ENCODE measurements around the gene CFAP65. TPM values are rescaled to one million over a fixed set of nuclear protein-coding genes. Genes with fewer than 3 reads are reported as not detected.

Gene CFAP65
- total RNA-seq, 6 donors from 2014 or later = 0.26 to 18.7 (median 10.7) TPM

- Histone ChIP-seq H3K4me1 (no peaks in the 10 kb centered on the region), H3K36me3 (no peaks in the 10 kb centered on the region), H3K4me3 (no peak overlapping the region), H3K9me3 (no peaks in the 10 kb centered on the region), H3K27ac (no peak overlapping the region), H3K27me3 (no peaks in the 10 kb centered on the region)
- DNase-seq (peak in 1 of 2 donors; percentile 81), ATAC-seq (ENCODE audit: low FRiP score in 2 of 2) (no peak)
- TF ChIP-seq POLR2A (IDR thresholded peaks at IDR 0.05) = no peak
- TF ChIP-seq EP300 (IDR thresholded peaks at IDR 0.05) = no peak
- TF ChIP-seq, protein P1, sequence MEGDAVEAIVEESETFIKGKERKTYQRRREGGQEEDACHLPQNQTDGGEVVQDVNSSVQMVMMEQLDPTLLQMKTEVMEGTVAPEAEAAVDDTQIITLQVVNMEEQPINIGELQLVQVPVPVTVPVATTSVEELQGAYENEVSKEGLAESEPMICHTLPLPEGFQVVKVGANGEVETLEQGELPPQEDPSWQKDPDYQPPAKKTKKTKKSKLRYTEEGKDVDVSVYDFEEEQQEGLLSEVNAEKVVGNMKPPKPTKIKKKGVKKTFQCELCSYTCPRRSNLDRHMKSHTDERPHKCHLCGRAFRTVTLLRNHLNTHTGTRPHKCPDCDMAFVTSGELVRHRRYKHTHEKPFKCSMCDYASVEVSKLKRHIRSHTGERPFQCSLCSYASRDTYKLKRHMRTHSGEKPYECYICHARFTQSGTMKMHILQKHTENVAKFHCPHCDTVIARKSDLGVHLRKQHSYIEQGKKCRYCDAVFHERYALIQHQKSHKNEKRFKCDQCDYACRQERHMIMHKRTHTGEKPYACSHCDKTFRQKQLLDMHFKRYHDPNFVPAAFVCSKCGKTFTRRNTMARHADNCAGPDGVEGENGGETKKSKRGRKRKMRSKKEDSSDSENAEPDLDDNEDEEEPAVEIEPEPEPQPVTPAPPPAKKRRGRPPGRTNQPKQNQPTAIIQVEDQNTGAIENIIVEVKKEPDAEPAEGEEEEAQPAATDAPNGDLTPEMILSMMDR (IDR thresholded peaks at IDR 0.05) = no peak
- TF ChIP-seq POLR2AphosphoS5 (IDR thresholded peaks at IDR 0.05) = no peak
- WGBS, 2 donors = 79 to 83% methylated on average over 17 to 21 of the region's 21 CpGs
These were observed 10.1 kb downstream of the CFAP65 start for GRCh38 chr2:219031005-219031738.

DNA sequence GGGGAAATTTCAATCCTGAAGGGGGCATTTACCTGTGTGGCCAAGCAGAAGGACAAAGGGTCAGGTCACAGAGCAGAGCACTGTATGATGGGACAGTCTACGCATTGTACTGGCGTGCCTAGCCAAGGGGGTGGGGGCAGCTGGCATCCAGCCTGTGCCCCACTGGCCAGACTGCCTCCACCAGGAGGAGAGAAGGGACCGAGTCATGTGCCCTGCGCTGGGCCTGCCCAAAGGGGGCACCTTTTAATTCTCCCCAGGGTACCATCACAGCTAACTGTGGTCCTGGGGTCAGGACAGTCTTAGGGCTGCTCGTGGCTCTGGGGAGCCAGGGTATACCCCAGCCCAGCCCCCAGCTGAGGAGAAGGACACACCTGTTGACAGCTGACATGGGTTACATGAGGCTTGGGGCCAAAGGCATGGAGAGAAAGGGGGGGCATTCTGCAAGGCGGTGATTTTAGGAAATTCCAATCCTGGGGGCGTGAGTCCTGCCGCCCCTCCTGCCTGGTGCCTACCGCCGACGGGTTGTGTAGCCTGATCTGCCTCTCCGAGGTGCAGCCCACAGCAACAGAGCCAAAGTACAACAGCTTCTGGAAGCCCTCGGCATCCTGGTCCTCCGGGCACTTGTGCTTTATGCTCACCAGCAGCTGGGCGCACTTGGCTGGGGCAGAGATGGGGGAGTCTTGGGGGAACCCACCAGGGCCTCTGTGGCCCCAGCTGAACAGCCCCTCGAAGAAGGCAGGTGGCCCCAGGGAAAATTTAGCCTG lies 11.0 kb downstream of the CFAP65 start:
- TF ChIP-seq, protein P1 (IDR thresholded peaks at IDR 0.05) = no peak
- TF ChIP-seq POLR2AphosphoS5 (IDR thresholded peaks at IDR 0.05) (no peak), EP300 (IDR thresholded peaks at IDR 0.05) (no peak), POLR2A (IDR thresholded peaks at IDR 0.05) (no peak)
- DNase-seq (no peak), ATAC-seq (ENCODE audit: low FRiP score in 2 of 2) (no peak)
- no peak overlapping the region for H3K4me3 ChIP-seq
- no peaks in the 10 kb centered on the region for H3K9me3 ChIP-seq
- no peak overlapping the region for H3K27ac ChIP-seq
- 74 to 75% methylated on average over 9 to 16 of the region's 16 CpGs for WGBS, 2 donors
- H3K27me3 ChIP-seq = no peaks in the 10 kb centered on the region
- H3K36me3 ChIP-seq = no peaks in the 10 kb centered on the region
- no peaks in the 10 kb centered on the region for H3K4me1 ChIP-seq

- no peaks in the 10 kb centered on the region for H3K27me3 ChIP-seq
- peak; percentile 81 to 87 for ATAC-seq (ENCODE audit: low FRiP score in 2 of 2)
These were observed 11.5 kb downstream of the CFAP65 start for GRCh38 chr2:219029829-219030165.

GRCh38 chr2:219028996-219029828 lies 12.1 kb downstream of the CFAP65 start:
- no peak for ATAC-seq (ENCODE audit: low FRiP score in 2 of 2)
- no peaks in the 10 kb centered on the region for H3K9me3 ChIP-seq
- no peak overlapping the region for H3K4me3 ChIP-seq
- TF ChIP-seq EP300 (IDR thresholded peaks at IDR 0.05) (no peak), POLR2AphosphoS5 (IDR thresholded peaks at IDR 0.05) (no peak)
- no peaks in the 10 kb centered on the region for H3K27me3 ChIP-seq
- no peaks in the 10 kb centered on the region for H3K36me3 ChIP-seq
- no peaks in the 10 kb centered on the region for H3K4me1 ChIP-seq
- WGBS, 2 donors = 65 to 78% methylated on average over 8 to 13 of the region's 13 CpGs
- no peak for DNase-seq
- H3K27ac ChIP-seq = no peak overlapping the region

More at GRCh38 chr2:219029829-219030165, 11.5 kb downstream of the CFAP65 start:
- DNase-seq = peak in 1 of 2 donors; percentile 78
- WGBS, 2 donors = 52 to 82% methylated on average over 5 to 8 of the region's 9 CpGs
- H3K4me1 ChIP-seq = no peaks in the 10 kb centered on the region
- H3K9me3 ChIP-seq = no peaks in the 10 kb centered on the region
- TF ChIP-seq, protein P1 (IDR thresholded peaks at IDR 0.05) = peak; percentile 85 to 96 (median 91)
- no peak for TF ChIP-seq EP300 (IDR thresholded peaks at IDR 0.05)
- no peak overlapping the region for H3K4me3 ChIP-seq
- H3K27ac ChIP-seq = no peak overlapping the region
- no peaks in the 10 kb centered on the region for H3K36me3 ChIP-seq

DNA sequence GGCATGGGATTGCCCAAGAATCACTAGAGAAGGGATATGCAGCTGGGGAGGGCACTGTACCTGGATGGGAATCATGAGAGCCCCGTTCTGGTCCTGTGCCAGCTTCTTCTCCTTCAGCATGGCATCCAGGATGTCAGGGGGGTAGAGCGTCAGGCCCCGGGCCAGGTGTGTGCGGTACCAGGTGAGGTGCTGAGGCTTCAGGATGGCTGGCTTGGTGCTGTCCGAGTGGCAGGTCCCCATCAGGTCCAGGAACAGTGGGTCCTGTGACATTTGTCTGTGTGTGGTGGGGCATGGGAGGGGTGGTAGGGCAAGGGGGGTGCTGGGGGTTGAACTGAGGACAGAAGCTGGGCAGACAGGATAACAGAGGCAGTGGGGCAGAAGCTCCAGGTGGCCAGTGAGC lies 13.2 kb downstream of the CFAP65 start:
- H3K27me3 ChIP-seq = no peaks in the 10 kb centered on the region
- no peak for TF ChIP-seq POLR2AphosphoS5 (IDR thresholded peaks at IDR 0.05)
- TF ChIP-seq POLR2A (IDR thresholded peaks at IDR 0.05) = no peak
- TF ChIP-seq, protein P1 (IDR thresholded peaks at IDR 0.05) = no peak
- no peak for TF ChIP-seq EP300 (IDR thresholded peaks at IDR 0.05)
- H3K4me1 ChIP-seq = no peaks in the 10 kb centered on the region
- H3K36me3 ChIP-seq = no peaks in the 10 kb centered on the region
- whole genome bisulfite sequencing, 2 donors = 64 to 75% methylated on average over 4 to 5 of the region's 5 CpGs
- H3K27ac ChIP-seq = no peak overlapping the region
- H3K4me3 ChIP-seq = no peak overlapping the region
- ATAC-seq (ENCODE audit: low FRiP score in 2 of 2) (no peak), DNase-seq (no peak)
- H3K9me3 ChIP-seq = no peaks in the 10 kb centered on the region

Data from upper lobe of left lung (tissue), 6 donors.